HL-60/S4 (cell line): Measurements from ENCODE around the gene FBLN7.

ENCODE experiments used
- in situ Hi-C: fragments of 300-500 bp; cut with MboI; formaldehyde crosslinking; loops from 2 replicates; pipeline ENCODE4 v1.14.3; 2022; ENCODE audit warnings: low sequenced_read_pairs

Gene FBLN7

DNA sequence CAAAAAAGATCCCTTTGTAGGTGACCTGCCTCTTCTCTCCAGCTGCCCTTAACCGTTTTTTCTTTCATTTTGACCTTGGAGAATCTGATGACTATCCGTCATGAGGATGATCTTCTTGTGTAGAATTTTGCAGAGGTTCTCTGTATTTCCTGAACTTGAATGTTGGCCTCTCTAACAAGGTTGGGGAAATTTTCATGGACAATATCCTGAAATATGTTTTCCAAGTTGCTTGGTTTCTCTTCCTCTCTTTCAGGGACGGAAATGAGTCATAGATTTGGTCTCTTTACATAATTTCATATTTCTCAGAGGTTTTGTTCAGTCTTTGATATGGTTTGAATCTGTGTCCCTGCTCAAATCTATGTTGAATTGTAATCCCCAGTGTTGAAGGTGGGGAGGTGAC, 82.6 kb downstream of the FBLN7 start:
- in situ Hi-C loops = no loop called here

DNA sequence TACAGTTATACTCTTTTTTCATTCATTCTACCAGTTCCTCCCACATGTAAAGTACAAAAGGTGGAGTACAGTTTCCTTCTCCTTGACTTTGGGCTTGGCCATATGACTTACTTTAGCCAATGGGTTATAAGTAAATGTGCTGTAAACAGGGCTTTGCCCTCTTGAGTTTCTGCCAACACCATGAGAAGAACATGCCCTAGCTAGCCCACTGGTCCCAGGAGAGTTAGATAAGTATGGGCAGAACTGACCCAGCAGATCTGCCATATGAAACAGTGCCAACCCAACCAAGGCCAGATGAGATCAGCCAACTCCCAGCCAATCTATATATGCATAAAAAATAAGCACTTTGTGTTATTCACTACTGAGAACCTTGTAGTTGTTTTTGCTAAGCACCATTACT, 91.2 kb downstream of the FBLN7 start:
- in situ Hi-C loops = no loop called here

- in situ Hi-C loops = no loop called here
Measured at GRCh38 chr2:112230371-112230770, 92.2 kb downstream of the FBLN7 start.
